Neural cell (in vitro differentiated cells): ENCODE data around the gene EIF4H. TPM values are rescaled to one million over a fixed set of nuclear protein-coding genes. Genes with fewer than 3 reads are reported as not detected.
A peak's percentile ranks its signal among the peaks of the same experiment; 100 is the strongest.

ENCODE experiments used
- H2AFZ ChIP-seq: fragments of 200-600, 300-800 bp; sonication (generic), shearing (Covaris generic); 2 replicates; pipeline ENCODE4 v1.6.0; 2014; ENCODE audit warnings: low read depth, mild to moderate bottlenecking, antibody characterized with exemption, low read length, moderate library complexity
- H3F3A ChIP-seq: fragments of 200-600 bp; shearing (Covaris generic); 2 replicates; pipeline ENCODE4 v1.6.1; 2016; ENCODE audit warnings: mild to moderate bottlenecking, moderate library complexity, mixed read lengths, antibody characterized with exemption, low read length; ENCODE audit not compliant: insufficient read depth, poor library complexity, severe bottlenecking
- H3K27ac ChIP-seq: fragments of 200-600, 300-800 bp; sonication (generic), shearing (Covaris generic); 2 replicates; pipeline ENCODE4 v1.5.1; 2014; ENCODE audit warnings: mild to moderate bottlenecking, low read length, moderate library complexity
- H3K27me3 ChIP-seq: fragments of 300-800, 200-600 bp; sonication (generic), shearing (Covaris generic); 2 replicates; pipeline ENCODE4 v1.6.0; 2014; ENCODE audit warnings: mild to moderate bottlenecking, low read depth, low read length, moderate library complexity; ENCODE audit not compliant: insufficient read depth
- H3K36me3 ChIP-seq: fragments of 300-800, 200-600 bp; sonication (generic), shearing (Covaris generic); 2 replicates; pipeline ENCODE4 v1.5.1; 2014; ENCODE audit warnings: mild to moderate bottlenecking, antibody characterized with exemption, low read length, moderate library complexity; ENCODE audit not compliant: insufficient read depth
- H3K4me2 ChIP-seq: fragments of 300-800, 200-600 bp; sonication (generic), shearing (Covaris generic); 2 replicates; pipeline ENCODE4 v1.6.0; 2014; ENCODE audit warnings: mild to moderate bottlenecking, low read length
- H3K4me3 ChIP-seq: fragments of 300-800, 200-600 bp; sonication (generic), shearing (Covaris generic); 2 replicates; pipeline ENCODE4 v1.5.1; 2014; ENCODE audit warnings: mild to moderate bottlenecking, low read length, moderate library complexity
- H3K79me2 ChIP-seq: fragments of 200-600 bp; shearing (Covaris generic); replicated peaks from 2 replicates; pipeline ENCODE4 v1.6.0; 2014; ENCODE audit warnings: mild to moderate bottlenecking, low read length, moderate library complexity; ENCODE audit not compliant: insufficient read depth
- H3K9ac ChIP-seq: fragments of 300-800, 200-600 bp; sonication (generic), shearing (Covaris generic); 2 replicates; pipeline ENCODE4 v1.6.1; 2016; ENCODE audit warnings: mild to moderate bottlenecking, low read length, mixed read lengths
- H3K9me2 ChIP-seq: fragments of 200-600 bp; shearing (Covaris generic); 2 replicates; pipeline ENCODE4 v1.6.1; 2016; ENCODE audit warnings: mild to moderate bottlenecking, low read length, mixed read lengths; ENCODE audit not compliant: insufficient read depth
- H3K9me3 ChIP-seq: fragments of 200-600, 300-800 bp; sonication (generic), shearing (Covaris generic); 2 replicates; pipeline ENCODE4 v1.6.1; 2016; ENCODE audit warnings: mild to moderate bottlenecking, mixed run types, low read length, moderate library complexity, mixed read lengths
- H4K20me1 ChIP-seq: fragments of 200-600 bp; shearing (Covaris generic); 2 replicates; pipeline ENCODE4 v1.6.1; 2016; ENCODE audit warnings: mild to moderate bottlenecking, mixed run types; ENCODE audit not compliant: insufficient read depth
- CTCF ChIP-seq: fragments of 450-650 bp; IDR thresholded peaks from 2 replicates; pipeline ENCODE4 v1.5.1; 2014; ENCODE audit warnings: antibody characterized with exemption, mild to moderate bottlenecking, moderate library complexity; ENCODE audit not compliant: poor library complexity, severe bottlenecking
- EP300 ChIP-seq: fragments of 450-650 bp; conservative IDR thresholded peaks from 2 replicates; pipeline ENCODE4 v1.6.1; 2014; ENCODE audit warnings: antibody characterized with exemption, mild to moderate bottlenecking, moderate library complexity; ENCODE audit not compliant: poor library complexity, severe bottlenecking
- EZH2 ChIP-seq: fragments of 200-600, 300-800 bp; shearing (Covaris generic), sonication (generic); IDR thresholded peaks from 2 replicates; pipeline ENCODE4 v1.6.1; 2014; ENCODE audit warnings: antibody characterized with exemption, low read length, borderline replicate concordance, mild to moderate bottlenecking; ENCODE audit not compliant: insufficient read depth, poor library complexity, severe bottlenecking
- MXI1 ChIP-seq: fragments of 450-650 bp; conservative IDR thresholded peaks from 2 replicates; pipeline ENCODE4 v1.6.1; 2014; ENCODE audit warnings: antibody characterized with exemption, mild to moderate bottlenecking; ENCODE audit not compliant: poor library complexity, severe bottlenecking
- POLR2AphosphoS5 ChIP-seq: IDR thresholded peaks from 2 replicates; pipeline ENCODE4 v1.6.1; 2012
- RAD21 ChIP-seq: fragments of 450-650 bp; conservative IDR thresholded peaks from 2 replicates; pipeline ENCODE4 v1.6.1; 2014; ENCODE audit warnings: antibody characterized with exemption, mild to moderate bottlenecking, moderate library complexity
- SMC3 ChIP-seq: fragments of 450-650 bp; conservative IDR thresholded peaks from 2 replicates; pipeline ENCODE4 v1.6.1; 2014; ENCODE audit warnings: antibody characterized with exemption, mild to moderate bottlenecking, moderate library complexity; ENCODE audit not compliant: poor library complexity
- TAF1 ChIP-seq: IDR thresholded peaks from 2 replicates; pipeline ENCODE4 v1.6.1; 2012; ENCODE audit warnings: low read depth
- polyA plus RNA-seq: library from polyadenylated mRNA; depleted of rRNA; stranded (reverse); fragments of >200 nt; gene quantifications from 2 replicates; pipeline ENCODE4 v1.2.3, GENCODE V29; 2014
- TF ChIP-seq, protein P1 (sequence below): IDR thresholded peaks from 2 replicates; pipeline ENCODE4 v1.6.1; 2012; ENCODE audit warnings: borderline replicate concordance

Gene EIF4H
- polyA plus RNA-seq, 1 donor from 2014 or later, result 170 TPM

GRCh38 chr7:74157605-74158004, 16.6 kb upstream of the EIF4H start:
- Histone ChIP-seq H3F3A (no peaks in the 10 kb centered on the region), H3K9ac (no peak overlapping the region), H3K4me3 (no peak overlapping the region), H3K4me2 (no peak overlapping the region), H3K27ac (no peak overlapping the region), H3K79me2 (no peaks in the 10 kb centered on the region), H2AFZ (no peak overlapping the region), H4K20me1 (no peaks in the 10 kb centered on the region), H3K36me3 (no peaks in the 10 kb centered on the region), H3K27me3 (no peaks in the 10 kb centered on the region), H3K9me3 (no peaks in the 10 kb centered on the region), H3K9me2 (no peaks in the 10 kb centered on the region)
- TF ChIP-seq EP300, result no peak
- no peak for TF ChIP-seq RAD21
- TF ChIP-seq MXI1, result no peak
- TF ChIP-seq SMC3, result no peak
- no peak for TF ChIP-seq POLR2AphosphoS5
- TF ChIP-seq CTCF, result no peak
- TF ChIP-seq TAF1, result no peak
- TF ChIP-seq EZH2, result no peak

- no peaks in the 10 kb centered on the region for H3K79me2 ChIP-seq
- no peaks in the 10 kb centered on the region for H3K27me3 ChIP-seq
- H3K9me3 ChIP-seq, result no peaks in the 10 kb centered on the region
- no peaks in the 10 kb centered on the region for H3K9me2 ChIP-seq
- no peaks in the 10 kb centered on the region for H3K36me3 ChIP-seq
- H4K20me1 ChIP-seq, result no peaks in the 10 kb centered on the region
- H3K9ac ChIP-seq, result no peak overlapping the region
- H3K27ac ChIP-seq, result no peak overlapping the region
- H3K4me3 ChIP-seq, result no peak overlapping the region
- TF ChIP-seq EZH2 (no peak), TAF1 (no peak), SMC3 (no peak), RAD21 (no peak), CTCF (peak; percentile 8)
- TF ChIP-seq, protein P1, sequence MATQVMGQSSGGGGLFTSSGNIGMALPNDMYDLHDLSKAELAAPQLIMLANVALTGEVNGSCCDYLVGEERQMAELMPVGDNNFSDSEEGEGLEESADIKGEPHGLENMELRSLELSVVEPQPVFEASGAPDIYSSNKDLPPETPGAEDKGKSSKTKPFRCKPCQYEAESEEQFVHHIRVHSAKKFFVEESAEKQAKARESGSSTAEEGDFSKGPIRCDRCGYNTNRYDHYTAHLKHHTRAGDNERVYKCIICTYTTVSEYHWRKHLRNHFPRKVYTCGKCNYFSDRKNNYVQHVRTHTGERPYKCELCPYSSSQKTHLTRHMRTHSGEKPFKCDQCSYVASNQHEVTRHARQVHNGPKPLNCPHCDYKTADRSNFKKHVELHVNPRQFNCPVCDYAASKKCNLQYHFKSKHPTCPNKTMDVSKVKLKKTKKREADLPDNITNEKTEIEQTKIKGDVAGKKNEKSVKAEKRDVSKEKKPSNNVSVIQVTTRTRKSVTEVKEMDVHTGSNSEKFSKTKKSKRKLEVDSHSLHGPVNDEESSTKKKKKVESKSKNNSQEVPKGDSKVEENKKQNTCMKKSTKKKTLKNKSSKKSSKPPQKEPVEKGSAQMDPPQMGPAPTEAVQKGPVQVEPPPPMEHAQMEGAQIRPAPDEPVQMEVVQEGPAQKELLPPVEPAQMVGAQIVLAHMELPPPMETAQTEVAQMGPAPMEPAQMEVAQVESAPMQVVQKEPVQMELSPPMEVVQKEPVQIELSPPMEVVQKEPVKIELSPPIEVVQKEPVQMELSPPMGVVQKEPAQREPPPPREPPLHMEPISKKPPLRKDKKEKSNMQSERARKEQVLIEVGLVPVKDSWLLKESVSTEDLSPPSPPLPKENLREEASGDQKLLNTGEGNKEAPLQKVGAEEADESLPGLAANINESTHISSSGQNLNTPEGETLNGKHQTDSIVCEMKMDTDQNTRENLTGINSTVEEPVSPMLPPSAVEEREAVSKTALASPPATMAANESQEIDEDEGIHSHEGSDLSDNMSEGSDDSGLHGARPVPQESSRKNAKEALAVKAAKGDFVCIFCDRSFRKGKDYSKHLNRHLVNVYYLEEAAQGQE, result no peak
- H3F3A ChIP-seq, result no peaks in the 10 kb centered on the region
- H3K4me2 ChIP-seq, result no peak overlapping the region
- H2AFZ ChIP-seq, result no peak overlapping the region
These were observed 9.1 kb upstream of the EIF4H start for GRCh38 chr7:74164985-74165456.
